ENCODE results near the gene PPP1R26.

The PPP1R26 gene

DNA sequence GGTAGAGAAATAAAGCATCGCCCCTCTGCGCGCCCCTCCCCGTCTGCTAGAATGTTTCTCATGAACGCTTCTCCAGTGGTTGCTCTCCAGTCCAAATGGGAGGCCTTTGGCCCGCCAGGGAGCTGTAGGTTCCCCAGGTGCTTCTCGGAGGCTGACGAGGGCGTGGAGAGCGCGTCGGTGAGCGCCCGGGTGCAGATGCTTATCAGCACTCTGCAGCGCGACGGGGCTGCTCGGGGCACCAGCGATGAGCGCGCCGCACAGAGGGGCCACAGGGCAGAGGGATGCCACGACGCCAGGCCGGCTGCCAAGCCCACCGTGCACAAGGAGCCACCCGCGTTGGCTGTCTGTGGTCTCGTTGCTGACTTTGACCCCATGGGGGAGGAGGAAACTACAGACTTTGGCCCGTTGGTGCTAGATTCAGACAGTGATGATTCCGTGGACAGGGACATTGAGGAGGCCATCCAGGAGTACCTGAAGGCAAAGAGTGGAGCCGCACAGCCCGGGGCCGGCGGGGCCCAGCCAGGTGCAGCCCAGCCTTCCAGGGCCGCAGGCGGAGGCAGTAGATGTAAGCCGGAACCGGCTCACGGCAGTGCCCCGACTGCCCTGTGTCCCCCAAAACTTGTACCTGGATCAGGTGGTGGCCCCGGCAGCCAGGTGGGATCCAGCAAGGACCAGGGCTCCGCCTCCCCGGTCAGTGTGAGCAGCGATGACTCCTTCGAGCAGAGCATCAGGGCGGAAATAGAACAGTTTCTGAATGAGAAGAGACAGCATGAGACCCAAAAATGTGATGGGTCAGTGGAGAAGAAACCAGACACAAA is 5.1 kb downstream of the PPP1R26 start:
- intact Hi-C loops (cut with DNase I), result no loop called here
- no peak for DNase-seq

DNA sequence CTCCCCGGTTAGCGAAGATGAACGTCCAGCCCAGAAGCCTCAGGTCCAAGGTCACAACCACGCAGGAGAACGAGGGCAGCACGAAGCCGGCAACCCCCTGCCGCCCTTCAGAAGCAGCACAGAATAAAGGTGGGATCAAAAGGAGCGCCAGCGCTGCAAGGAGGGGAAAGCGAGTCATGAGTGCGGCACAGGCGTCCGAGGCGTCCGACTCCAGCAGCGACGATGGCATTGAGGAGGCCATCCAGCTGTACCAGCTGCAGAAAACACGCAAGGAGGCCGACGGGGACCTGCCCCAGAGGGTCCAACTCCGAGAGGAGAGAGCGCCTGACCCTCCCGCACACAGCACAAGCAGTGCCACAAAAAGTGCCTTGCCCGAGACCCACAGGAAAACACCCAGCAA is 5.8 kb downstream of the PPP1R26 start:
- DNase-seq, result no peak
- intact Hi-C loops (cut with DNase I), result no loop called here

GRCh38 chr9:135485832-135486231 is 6.2 kb downstream of the PPP1R26 start:
- intact Hi-C loops (cut with DNase I), result no loop called here
- DNase-seq, result no peak

DNA sequence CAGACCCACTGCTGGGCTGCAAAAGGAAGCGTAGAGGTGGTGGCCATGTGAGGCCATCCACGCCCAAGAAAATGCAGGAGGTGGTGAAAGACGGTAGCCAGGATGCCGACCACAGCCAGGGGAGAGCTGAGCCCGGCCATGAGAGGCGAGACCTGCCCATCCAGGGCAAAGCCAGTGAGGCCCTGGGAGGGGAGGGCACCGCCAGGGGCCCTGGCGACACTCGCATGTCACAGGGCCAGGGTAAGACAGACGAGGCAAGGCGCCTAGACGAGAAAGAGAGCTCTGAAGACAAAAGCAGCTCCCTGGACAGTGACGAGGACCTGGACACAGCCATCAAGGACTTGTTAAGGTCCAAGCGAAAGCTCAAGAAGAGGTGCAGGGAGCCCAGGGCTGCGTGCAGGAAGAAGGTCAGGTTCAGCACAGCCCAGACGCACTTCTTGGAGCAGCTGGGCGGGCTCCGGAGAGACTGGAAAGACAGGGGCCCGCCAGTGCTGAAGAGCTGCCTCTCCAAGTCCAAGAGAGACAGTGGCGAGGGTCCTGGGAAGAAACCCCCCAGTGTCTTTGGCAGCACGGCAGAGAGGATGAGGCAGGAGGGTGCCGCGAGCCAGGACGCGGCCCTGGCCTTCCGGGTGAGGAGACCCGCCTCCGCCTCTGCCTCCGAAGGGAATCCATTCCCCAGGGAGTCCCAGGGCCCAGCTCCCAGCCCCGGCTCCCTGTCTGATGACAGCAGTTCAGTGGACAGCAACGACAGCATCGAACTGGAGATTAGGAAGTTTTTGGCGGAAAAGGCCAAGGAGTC is 6.9 kb downstream of the PPP1R26 start:
- intact Hi-C loops (cut with DNase I), result no loop called here
- no peak for DNase-seq

- intact Hi-C loops (cut with DNase I), result no loop called here
- no peak for DNase-seq
Observed at GRCh38 chr9:135487281-135488012, 7.9 kb downstream of the PPP1R26 start.

DNA sequence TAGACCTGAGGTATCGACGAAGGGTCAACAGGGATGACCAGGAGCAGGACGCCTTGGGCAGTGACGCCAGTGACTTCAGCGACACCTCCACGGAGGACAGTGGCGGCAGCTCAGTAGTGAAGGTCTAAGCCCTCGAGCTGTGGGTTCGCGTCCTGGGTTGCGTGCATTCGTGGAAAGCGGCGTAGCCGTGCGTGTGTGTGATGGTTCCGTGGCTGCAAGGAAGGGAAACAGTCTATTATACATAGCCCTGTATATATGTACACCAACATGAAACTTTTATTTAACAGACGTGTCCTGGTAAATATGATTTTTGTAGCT is 8.4 kb downstream of the PPP1R26 start:
- no peak for DNase-seq
- intact Hi-C loops (cut with DNase I), result no loop called here

DNA sequence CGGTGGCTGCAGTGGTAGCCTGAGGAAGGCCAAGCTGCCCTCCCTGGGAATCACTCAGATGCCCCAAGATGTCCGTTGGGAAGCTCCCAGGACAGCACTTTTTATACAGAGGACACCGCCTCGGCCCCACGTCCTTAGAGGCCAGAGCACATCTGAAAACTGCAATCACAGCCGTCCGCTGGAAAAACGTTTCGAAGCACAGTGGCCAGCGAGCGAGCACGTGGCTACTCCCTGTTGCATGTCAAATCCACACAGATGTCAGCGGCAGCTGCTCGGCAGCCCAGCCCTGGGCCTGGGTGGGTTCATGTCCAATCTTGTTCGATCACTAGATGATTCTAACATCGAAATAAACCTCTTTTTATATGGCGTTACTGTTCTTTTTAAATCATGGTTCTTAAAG is 8.9 kb downstream of the PPP1R26 start:
- intact Hi-C loops (cut with DNase I), result no loop called here

GRCh38 chr9:135489188-135489906 is 9.8 kb downstream of the PPP1R26 start:
- intact Hi-C loops (cut with DNase I), result no loop called here

More for the DNA sequence above, 8.9 kb downstream of the PPP1R26 start:
- DNase-seq, result no peak

GRCh38 chr9:135490166-135490870 is 10.7 kb downstream of the PPP1R26 start:
- intact Hi-C loops (cut with DNase I), result no loop called here
- DNase-seq, result no peak

More at GRCh38 chr9:135489188-135489906, 9.8 kb downstream of the PPP1R26 start:
- DNase-seq, result no peak

- peak in 4 of 42 donors; percentile 22 to 52 (median 35) for DNase-seq
Observed at GRCh38 chr9:135490980-135491464, 11.4 kb downstream of the PPP1R26 start.

GRCh38 chr9:135491764-135492163 is 12.2 kb downstream of the PPP1R26 start:
- DNase-seq, result no peak
- intact Hi-C loops (cut with DNase I), result no loop called here

More at GRCh38 chr9:135490980-135491464, 11.4 kb downstream of the PPP1R26 start:
- intact Hi-C loops (cut with DNase I), result no loop called here

DNA sequence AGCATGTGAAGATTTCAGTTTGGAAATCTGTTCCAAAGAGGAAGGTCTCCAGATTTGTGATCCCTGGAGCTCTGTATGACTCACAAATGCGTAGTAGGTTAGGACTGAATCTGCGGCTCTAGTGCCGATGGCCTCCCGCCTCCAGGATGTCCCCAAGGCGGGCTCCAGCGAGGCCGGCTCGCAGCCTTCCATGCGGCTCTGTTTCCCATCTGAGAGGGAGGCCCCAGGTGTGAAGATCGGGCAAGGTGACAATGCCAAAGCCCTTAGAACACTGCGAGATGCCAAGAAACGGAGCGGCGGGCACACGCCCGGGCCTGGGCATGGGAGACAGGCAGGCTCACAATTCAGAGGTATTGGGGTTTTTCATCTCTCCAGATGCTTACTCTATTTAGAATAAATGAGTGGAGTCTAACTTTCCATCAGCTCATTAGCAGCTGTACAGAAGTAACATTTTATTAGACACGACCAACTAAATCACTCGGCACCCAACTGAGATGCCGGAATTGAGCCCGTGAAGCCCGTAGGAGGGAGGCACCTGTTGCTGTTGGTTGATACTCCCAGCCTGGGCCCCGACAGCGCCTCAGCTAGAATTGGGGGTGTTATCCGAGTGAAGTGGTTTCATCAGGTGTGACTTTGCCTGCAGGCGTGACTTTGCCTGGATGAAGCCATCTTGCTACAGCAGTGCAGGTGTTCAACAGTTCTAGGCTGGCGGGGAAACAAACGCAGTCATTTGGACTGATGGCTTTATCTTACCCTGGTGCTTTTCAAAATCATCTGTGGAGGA is 13.5 kb downstream of the PPP1R26 start:
- DNase-seq, result no peak
- intact Hi-C loops (cut with DNase I), result no loop called here

DNA sequence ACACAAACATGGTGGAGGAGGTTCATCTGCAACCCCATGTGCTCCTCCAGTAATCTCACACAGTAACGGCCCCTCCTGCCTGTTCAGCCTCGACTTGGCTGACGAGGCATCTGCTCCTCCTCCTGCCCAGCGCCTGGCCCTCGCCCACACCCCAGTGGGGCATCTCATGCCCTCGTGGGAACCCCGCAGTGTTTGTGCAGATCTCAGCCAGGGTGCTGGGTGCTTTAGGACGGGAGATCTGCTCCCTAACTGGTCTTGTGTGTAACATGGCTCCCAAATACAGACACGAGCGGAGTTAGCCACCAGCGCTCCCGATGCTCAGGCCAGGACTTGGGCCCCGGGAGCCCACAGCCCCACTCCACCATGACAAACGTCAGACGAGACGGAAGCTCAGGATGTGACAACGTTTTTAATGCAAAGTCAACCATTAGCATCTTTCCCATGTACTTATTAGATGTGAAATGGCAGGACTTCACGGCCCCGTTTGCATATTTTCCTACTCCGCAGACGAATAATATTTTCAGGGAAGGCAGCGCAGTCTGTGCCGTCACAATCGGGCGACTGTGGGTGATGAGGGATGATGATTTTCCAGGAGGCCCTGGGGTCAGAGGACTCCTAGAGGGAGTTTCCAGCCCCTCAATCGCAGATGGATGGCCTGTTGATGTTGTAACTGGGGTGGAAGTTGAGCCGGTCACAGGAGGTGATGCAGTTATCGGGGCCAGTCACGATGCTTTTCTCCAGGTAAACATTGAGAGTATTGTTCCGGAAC is 15.4 kb downstream of the PPP1R26 start:
- intact Hi-C loops (cut with DNase I), result no loop called here
- DNase-seq, result peak in 1 of 42 donors; percentile 1

GRCh38 chr9:135498381-135499126 is 19.0 kb downstream of the PPP1R26 start:
- intact Hi-C loops (cut with DNase I), result no loop called here

GRCh38 chr9:135499326-135500070 is 19.9 kb downstream of the PPP1R26 start:
- DNase-seq, result peak; percentile 95 to 100 (median 99)
- intact Hi-C loops (cut with DNase I), result no loop called here

More at GRCh38 chr9:135498381-135499126, 19.0 kb downstream of the PPP1R26 start:
- DNase-seq, result no peak

All from head of caudate nucleus (tissue), 42 donors.